ENCODE results near the gene GSDME.

GSDME gene

GRCh38 chr7:24653316-24654085, 103.8 kb downstream of the GSDME start:
- no peak for DNase-seq (ENCODE audit: low read depth in 2 of 2)

GRCh38 chr7:24652251-24652939, 104.9 kb downstream of the GSDME start:
- no peak for DNase-seq (ENCODE audit: low read depth in 2 of 2)
